Mesothelial cell of epicardium (in vitro differentiated cells): ENCODE results near the gene RNF32. TPM values are rescaled to one million over a fixed set of nuclear protein-coding genes. Genes with fewer than 3 reads are reported as not detected.
A peak's percentile ranks its signal among the peaks of the same experiment; 100 is the strongest.

Experiments
- DNase-seq, 2 experiments: peaks; one replicate each; pipeline ENCODE4 v3.0.0; 2021; ENCODE audit warnings: low spot score in 2 of 2; ENCODE audit not compliant: unreplicated experiment in 2 of 2
- H3K27ac Mint-ChIP-seq: 2 replicates; pipeline ENCODE4 v1.8.0; 2021; ENCODE audit warnings: mixed read lengths
- H3K27me3 Mint-ChIP-seq: 2 replicates; pipeline ENCODE4 v1.8.0; 2021; ENCODE audit warnings: low read depth, mixed read lengths
- H3K36me3 Mint-ChIP-seq: 2 replicates; pipeline ENCODE4 v1.8.0; 2021; ENCODE audit warnings: mixed read lengths
- H3K4me1 Mint-ChIP-seq: 2 replicates; pipeline ENCODE4 v1.8.0; 2021; ENCODE audit warnings: mixed read lengths
- H3K4me3 Mint-ChIP-seq: 2 replicates; pipeline ENCODE4 v1.8.0; 2021; ENCODE audit warnings: mild to moderate bottlenecking, moderate library complexity, mixed read lengths
- H3K9me3 Mint-ChIP-seq: 2 replicates; pipeline ENCODE4 v1.8.0; 2021; ENCODE audit warnings: mixed read lengths
- CTCF ChIP-seq: fragments of 200-600 bp; sonication (generic); IDR thresholded peaks from one replicate; pipeline ENCODE4 v1.5.0; 2021; ENCODE audit warnings: antibody characterized with exemption; ENCODE audit not compliant: unreplicated experiment
- total RNA-seq: library from RNA; stranded (reverse); gene quantifications from 3 replicates; pipeline ENCODE4 v1.2.1, GENCODE V29; 2021

The RNF32 gene
- total RNA-seq, 1 donor from 2014 or later, result 1.5 TPM

- Mint-ChIP-seq H3K9me3 (peaks cover 18% of the 10 kb centered on the region), H3K4me3 (no peak overlapping the region)
- DNase-seq, result no peak
Measured at GRCh38 chr7:156655251-156655650, 14.7 kb downstream of the RNF32 start.

DNA sequence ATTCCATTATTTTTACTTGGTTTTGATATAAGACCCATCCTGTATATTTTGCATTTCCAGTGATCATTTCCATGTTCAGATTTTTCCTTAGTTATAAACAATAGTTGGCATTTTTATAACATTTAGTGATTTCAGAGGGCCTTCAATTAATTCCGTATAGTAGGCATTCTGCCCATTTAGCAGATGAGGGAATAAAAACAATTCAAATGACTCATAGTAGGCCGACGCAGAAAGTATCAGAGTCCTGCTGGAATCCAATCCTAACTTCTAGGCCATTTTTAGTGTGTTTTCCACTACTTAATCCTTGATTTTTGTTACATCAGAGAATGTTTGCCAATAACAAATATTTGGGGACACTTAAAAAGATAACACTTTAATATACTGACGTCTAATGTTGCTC, 15.4 kb downstream of the RNF32 start:
- no peaks in the 10 kb centered on the region for H3K27me3 Mint-ChIP-seq

More at GRCh38 chr7:156655251-156655650, 14.7 kb downstream of the RNF32 start:
- Mint-ChIP-seq H3K27me3 (no peaks in the 10 kb centered on the region), H3K36me3 (no peaks in the 10 kb centered on the region), H3K27ac (no peak overlapping the region), H3K4me1 (peaks cover 16% of the 10 kb centered on the region)
- TF ChIP-seq CTCF, result no peak

DNA sequence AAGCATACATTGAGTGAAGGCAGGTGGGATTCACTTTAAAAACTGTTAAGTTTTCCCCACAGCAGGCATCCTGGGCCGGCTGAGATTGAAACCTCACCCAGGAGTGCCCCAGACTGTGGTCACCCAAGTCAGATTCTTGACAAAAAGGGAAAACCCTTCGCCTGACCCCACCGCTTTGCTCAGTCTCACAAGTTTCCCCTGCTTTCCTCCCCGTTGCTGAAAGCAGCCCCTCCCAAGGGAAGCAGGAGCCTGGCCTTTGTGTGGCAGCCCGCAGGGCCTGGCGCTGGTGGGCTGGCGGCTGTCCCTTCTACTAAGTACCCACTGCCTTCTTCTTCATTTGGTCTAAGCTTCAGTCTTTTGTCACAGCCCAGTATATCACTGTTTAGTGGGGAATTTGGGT, 16.0 kb downstream of the RNF32 start:
- DNase-seq, result no peak
- no peak overlapping the region for H3K4me3 Mint-ChIP-seq
- TF ChIP-seq CTCF, result no peak
- peaks cover 8% of the 10 kb centered on the region for H3K9me3 Mint-ChIP-seq
- no peaks in the 10 kb centered on the region for H3K36me3 Mint-ChIP-seq
- H3K4me1 Mint-ChIP-seq, result peaks cover 16% of the 10 kb centered on the region
- H3K27ac Mint-ChIP-seq, result peak overlapping the region; percentile 63
- H3K27me3 Mint-ChIP-seq, result no peaks in the 10 kb centered on the region

More for the DNA sequence above, 15.4 kb downstream of the RNF32 start:
- no peak for TF ChIP-seq CTCF
- Mint-ChIP-seq H3K4me3 (no peak overlapping the region), H3K9me3 (peaks cover 11% of the 10 kb centered on the region), H3K4me1 (peaks cover 16% of the 10 kb centered on the region), H3K36me3 (no peaks in the 10 kb centered on the region), H3K27ac (no peak overlapping the region)
- no peak for DNase-seq

- Mint-ChIP-seq H3K4me1 (peaks cover 16% of the 10 kb centered on the region), H3K36me3 (no peaks in the 10 kb centered on the region), H3K9me3 (no peaks in the 10 kb centered on the region), H3K27ac (no peak overlapping the region), H3K27me3 (no peaks in the 10 kb centered on the region), H3K4me3 (no peak overlapping the region)
- DNase-seq, result no peak
- no peak for TF ChIP-seq CTCF
Measured at GRCh38 chr7:156657681-156658080, 17.1 kb downstream of the RNF32 start.

GRCh38 chr7:156659203-156659602, 18.6 kb downstream of the RNF32 start:
- Mint-ChIP-seq H3K4me3 (no peak overlapping the region), H3K36me3 (no peaks in the 10 kb centered on the region), H3K27me3 (no peaks in the 10 kb centered on the region), H3K4me1 (peaks cover 23% of the 10 kb centered on the region), H3K27ac (no peak overlapping the region), H3K9me3 (no peaks in the 10 kb centered on the region)
- no peak for DNase-seq
- no peak for TF ChIP-seq CTCF

DNA sequence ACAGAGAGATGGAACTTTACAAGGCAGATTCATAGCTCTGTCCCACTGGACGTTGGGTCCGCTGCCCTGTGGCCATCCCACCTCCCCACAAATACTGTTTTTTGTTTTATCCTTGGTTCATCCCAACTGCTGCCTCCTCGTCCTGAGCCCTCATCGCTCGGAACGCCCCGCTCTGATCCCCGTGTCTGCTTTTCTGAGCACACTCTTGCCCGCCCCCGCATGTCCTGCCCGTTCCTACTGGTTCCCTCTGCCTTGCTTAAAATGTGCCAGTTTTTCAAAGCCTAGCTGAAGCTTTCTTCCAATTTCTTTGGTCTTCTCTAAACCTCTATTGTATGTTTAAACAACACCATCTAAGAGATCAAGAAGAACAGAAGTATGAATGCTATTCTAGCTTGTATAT, 19.4 kb downstream of the RNF32 start:
- Mint-ChIP-seq H3K36me3 (no peaks in the 10 kb centered on the region), H3K27me3 (no peaks in the 10 kb centered on the region), H3K4me1 (peaks cover 24% of the 10 kb centered on the region), H3K4me3 (no peak overlapping the region), H3K9me3 (no peaks in the 10 kb centered on the region), H3K27ac (no peak overlapping the region)
- DNase-seq, result no peak
- TF ChIP-seq CTCF, result no peak
